ENCODE results near the gene PCMTD2.

PCMTD2 gene

DNA sequence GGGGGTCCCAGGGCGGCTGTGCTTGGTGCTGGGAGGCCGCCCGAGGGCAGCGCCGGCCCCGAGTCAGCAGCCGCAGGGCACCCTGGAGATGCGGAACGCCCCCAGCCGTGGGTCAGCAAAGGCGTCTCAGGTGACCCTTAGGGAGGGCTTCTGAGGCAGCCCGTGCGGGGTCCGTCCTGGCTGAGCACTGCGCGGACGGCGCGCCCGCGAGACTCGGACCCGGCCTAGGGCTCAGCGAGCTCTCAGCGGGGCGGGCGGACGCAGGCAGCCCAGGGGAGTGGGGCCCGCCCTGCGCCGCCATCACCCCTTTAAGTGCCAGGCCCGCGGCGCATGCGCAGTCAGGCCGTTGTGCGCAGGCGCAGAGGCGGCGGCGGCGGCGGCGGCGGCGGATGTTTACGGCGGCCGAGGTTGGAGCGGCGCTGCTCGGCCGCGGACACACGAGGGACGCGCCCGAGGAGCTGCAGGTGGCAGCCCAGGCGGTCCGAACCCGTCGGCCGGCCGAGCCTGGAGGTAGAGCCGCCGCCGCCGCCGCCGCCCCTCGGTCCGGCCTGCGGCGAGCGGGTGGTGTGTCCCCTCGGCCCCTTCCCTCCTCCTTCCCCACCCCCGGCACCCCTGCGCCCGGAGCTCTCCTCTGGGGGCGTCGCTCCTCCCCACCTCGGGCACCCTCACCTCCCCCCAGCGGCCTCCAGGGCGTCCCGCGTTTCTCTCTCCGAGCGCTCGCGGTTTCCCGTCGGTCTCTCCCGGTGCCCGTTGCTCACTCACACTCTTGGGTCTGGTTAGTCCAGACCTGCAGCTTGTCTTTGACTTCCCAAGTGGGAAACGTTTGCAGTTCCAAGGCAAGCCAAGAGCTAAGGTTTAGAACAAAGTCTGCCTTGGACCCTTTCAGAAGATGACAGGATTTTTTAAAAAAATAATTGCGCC is at the start of gene PCMTD2:
PCMTD2 (plus strand) TSS at position 388 of the 921 bp plus-strand sequence. CDS start 4,218 bp downstream, outside the sequence.
- no peak for DNase-seq

- no peak for DNase-seq
Observed at GRCh38 chr20:64206614-64207013, 48.9 kb upstream of the PCMTD2 start.

DNA sequence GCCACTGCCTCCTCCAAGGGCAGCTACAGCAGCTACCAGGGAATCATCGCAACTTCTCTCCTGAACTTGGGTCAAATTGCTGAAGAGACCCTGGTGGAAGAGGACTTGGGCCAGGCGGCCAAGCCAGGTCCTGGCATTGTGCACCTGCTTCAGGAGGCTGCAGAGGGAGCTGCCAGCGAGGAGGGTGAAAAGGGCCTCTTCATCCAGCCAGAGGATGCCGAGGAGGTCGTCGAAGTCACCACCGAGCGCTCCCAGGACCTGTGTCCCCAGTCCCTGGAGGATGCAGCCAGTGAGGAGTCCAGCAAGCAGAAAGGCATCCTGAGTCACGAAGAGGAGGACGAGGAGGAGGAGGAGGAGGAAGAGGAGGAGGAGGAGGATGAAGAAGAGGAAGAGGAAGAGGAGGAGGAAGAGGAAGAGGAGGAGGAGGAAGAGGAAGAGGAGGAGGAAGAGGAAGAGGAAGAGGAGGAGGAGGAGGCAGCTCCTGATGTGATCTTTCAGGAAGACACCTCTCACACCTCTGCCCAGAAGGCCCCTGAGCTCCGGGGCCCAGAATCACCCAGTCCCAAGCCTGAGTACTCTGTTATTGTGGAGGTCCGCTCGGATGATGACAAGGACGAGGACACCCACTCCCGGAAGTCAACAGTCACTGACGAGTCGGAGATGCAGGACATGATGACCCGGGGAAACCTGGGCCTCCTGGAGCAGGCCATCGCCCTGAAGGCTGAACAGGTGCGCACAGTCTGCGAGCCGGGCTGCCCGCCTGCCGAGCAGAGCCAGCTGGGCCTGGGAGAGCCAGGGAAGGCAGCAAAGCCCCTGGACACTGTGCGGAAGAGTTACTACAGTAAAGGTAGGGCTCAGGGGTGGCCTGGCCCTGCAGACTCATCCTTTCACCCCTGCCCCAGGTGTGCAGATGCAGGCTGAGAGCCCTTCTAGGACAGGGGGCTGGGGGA is 47.6 kb upstream of the PCMTD2 start:
- no peak for DNase-seq

DNA sequence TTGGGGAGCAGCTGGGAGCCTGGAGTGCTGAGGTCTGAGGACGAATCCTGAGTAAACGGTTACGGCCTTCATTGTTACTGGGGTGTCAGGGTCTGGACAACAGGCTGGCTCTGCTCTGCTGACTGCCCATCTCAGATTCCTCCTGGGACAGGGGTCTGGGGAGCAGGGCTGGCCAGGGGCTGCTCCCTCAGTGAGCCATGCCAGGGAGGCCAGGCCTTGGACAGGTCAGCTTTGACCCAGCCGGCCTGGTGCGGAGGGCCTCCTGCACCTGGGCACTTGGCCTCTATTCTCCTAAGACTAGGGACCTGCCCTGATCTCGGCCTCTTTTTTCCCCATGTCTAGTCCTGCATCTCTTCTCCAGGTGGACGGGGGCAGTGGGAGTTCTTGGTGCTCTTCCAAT is 46.4 kb upstream of the PCMTD2 start:
- DNase-seq = no peak

GRCh38 chr20:64210656-64211369 is 44.7 kb upstream of the PCMTD2 start:
- no peak for DNase-seq

GRCh38 chr20:64211874-64212658 is 43.5 kb upstream of the PCMTD2 start:
- DNase-seq = no peak

DNA sequence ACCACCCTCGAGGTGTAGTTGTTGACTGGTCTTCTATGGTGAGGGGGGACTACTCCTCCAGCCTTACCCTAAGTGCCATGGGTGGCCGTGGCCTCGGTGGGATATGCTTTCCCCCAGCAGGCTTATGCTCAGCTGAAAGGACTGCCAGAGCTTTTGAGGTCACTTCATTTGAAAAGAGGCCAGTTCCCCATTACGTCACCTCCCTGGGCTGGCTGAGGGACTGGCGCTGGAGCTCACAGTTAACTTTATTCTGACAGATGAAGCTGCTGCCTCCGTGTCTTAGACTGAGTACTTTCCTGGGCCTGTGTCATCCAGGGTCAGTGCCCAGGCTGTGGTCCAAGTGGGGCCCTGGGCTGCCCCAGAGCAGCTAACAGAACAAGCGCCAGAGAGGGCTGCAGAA is 42.8 kb upstream of the PCMTD2 start:
- DNase-seq = no peak

DNA sequence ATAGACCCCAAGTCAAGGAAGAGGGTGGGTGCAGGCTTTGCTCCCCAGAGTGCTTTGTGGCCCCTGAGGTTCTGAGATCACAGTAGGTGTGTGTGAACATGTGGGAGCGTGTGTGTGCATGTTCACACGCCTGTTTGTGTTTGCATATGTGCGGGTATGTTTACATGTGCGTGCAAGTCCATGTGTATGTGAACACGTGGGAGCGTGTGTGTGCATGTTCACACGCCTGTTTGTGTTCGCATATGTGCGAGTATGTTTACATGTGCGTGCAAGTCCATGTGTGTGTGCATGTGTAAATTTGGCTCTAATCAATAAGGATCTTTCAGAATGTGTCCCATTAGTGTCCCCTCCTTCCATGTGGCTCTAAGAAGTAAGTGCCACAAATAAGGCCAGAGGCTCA is 41.4 kb upstream of the PCMTD2 start:
- no peak for DNase-seq

DNA sequence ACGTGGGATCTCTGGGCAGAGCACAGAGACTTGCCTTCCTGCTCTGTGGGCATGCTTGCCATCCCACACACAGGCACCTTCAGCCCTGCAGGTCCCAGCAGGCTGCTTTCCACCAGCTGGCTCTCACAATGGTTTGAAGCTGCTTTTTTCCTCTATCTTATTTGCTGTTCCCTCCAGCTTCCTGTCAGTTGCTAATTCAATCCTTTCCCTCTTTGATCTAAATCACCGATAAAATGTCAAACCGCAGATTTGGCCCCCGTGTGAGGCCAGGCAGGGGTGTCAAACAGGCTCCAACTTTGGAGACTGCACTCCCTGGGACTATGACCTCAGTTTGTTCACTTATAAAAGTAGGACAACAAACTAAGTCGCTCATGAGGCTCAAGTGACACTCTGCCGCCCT is 40.6 kb upstream of the PCMTD2 start:
- no peak for DNase-seq

- DNase-seq = no peak
Observed at GRCh38 chr20:64216036-64216435, 39.5 kb upstream of the PCMTD2 start.

DNA sequence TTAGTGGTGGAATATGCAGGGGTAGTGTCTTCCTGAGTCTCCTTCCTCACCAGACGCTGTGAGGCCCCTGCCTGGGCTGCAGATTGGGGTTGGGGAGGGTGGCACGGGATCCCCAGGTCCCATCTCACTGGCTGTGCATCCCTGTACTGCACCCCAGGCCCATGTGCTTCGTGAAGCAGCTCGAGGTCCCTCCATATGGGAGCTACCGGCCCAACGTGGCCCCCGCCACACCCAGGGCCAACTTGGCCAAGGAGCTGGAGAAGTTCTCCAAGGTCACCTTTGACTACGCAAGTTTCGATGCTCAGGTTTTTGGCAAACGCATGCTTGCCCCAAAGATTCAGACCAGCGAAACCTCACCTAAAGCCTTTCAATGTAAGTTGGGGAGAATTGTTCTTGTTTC is 38.6 kb upstream of the PCMTD2 start:
- DNase-seq = no peak

- no peak for DNase-seq
Observed at GRCh38 chr20:64217539-64218221, 37.9 kb upstream of the PCMTD2 start.

DNA sequence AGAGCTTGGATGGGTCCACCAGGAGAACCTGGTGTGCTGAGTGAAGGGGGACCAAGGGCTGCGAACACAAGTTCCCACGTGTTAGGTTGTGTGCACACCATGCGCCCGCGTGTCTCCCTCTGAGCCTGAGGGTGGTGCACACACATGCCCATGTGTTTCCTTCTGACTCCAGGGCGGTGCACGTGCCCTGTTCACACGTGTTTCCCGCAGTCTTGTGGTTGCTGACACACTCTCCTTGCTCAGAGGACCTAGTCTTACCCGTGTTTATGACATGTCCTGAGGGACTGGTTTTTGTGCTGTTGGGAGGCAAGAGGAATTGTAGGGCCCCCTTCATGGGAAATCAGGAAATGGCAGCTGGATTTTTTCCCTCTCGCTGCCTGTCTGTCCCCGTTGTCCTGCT is 36.3 kb upstream of the PCMTD2 start:
- no peak for DNase-seq

DNA sequence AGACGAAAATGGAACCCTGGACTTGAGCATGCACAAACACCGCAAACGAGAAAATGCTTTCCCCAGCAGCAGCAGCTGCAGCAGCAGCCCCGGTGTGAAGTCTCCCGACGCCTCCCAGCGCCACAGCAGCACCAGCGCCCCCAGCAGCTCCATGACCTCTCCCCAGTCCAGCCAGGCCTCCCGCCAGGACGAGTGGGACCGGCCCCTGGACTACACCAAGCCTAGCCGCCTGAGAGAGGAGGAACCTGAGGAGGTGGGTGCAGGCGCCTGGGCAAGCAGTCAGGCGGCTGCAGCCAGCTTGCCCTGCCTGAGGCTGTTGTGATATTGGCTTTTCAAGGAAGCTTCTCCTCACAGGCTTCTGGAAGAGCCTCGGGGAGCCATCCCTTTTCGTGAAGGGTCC is 35.8 kb upstream of the PCMTD2 start:
- no peak for DNase-seq

- DNase-seq = no peak
Observed at GRCh38 chr20:64220420-64220819, 35.1 kb upstream of the PCMTD2 start.

GRCh38 chr20:64220891-64221527 is 34.5 kb upstream of the PCMTD2 start:
- no peak for DNase-seq

- no peak for DNase-seq
Observed at GRCh38 chr20:64222291-64222735, 33.2 kb upstream of the PCMTD2 start.

- DNase-seq = no peak
Observed at GRCh38 chr20:64222851-64223525, 32.6 kb upstream of the PCMTD2 start.

DNA sequence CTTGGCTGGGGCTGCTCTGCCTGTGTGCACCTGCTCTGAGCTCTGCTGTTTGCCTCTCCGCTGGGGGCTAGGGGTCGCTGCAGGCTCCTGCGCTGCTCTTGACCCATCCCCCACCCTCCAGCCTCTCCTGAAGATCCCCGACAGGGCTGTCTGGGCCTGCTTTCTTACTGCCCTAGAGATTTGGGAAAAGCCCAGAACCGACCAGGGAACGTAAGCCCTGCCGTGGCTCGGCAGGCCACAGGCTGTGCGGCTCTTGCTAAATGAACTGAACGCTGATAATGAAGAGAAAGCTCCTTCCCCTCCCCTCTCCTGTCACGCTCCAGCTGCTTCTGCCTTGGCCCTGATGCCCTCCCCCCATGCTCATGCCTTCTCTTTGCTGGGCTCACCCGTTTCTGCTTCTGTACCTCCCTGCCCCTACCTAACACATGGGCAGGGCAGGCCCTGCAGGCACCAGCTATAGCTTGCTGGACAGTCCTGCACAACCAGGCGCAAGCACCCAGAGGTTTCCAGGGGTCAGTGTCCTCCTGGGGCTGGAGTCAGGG is 32.0 kb upstream of the PCMTD2 start:
- DNase-seq = no peak

Measured in cortex of kidney (tissue), 1 donor.